Measurements from ENCODE around the gene FBXO44.
A peak's percentile ranks its signal among the peaks of the same experiment; 100 is the strongest.

The FBXO44 gene

DNA sequence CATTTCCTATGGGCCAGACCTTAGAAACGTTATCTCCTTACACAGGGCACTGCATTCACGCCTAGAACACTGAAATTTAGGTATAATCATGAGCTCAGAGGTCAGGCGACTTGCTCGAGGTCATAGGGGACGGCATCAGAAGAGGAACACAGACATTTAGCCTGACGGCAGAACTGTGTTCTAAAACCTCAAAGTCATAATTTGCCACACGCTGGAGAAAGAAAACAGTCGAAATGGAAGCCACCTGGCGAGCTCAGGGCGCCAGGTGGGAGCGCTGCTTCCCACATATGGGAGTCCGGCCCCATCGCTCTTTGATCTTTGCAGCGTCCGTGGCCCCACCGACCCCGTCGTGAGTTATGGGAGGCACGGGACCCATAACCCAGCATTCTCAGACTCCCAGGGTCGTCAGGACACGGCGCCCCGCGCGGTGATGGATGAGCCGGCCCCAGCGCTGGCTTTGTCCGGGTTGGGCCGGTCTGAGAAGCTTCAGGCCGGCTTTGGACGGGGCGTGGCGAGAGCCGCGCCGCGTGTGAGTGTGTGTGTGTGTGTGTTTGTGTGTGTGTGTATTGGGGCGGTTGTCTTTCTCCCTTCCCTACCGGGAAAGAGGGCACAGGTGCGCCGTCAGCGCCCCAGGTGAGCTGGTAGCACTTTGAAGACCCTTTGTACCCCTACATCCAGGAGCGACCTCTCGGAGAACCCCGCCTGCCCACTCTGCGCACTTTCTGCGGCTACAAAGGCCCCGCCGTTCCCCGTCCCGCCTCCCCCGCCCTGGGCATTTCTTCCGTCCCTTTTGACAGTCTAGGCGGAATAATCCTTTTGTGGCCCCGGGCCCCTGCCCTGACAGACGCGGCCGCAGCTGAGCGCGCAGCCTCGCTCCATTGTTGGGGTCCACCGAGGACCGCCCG lies 36.0 kb downstream of the FBXO44 start:
- no peak for DNase-seq (ENCODE audit: low read depth)

- no peak for DNase-seq (ENCODE audit: low read depth)
Measured at GRCh38 chr1:11691302-11691914, 36.7 kb downstream of the FBXO44 start, which contains the start of gene DRAXIN. Gene DRAXIN (plus strand): TSS chr1:11691710. CDS start chr1:11706259, 14,549 bp downstream.

DNA sequence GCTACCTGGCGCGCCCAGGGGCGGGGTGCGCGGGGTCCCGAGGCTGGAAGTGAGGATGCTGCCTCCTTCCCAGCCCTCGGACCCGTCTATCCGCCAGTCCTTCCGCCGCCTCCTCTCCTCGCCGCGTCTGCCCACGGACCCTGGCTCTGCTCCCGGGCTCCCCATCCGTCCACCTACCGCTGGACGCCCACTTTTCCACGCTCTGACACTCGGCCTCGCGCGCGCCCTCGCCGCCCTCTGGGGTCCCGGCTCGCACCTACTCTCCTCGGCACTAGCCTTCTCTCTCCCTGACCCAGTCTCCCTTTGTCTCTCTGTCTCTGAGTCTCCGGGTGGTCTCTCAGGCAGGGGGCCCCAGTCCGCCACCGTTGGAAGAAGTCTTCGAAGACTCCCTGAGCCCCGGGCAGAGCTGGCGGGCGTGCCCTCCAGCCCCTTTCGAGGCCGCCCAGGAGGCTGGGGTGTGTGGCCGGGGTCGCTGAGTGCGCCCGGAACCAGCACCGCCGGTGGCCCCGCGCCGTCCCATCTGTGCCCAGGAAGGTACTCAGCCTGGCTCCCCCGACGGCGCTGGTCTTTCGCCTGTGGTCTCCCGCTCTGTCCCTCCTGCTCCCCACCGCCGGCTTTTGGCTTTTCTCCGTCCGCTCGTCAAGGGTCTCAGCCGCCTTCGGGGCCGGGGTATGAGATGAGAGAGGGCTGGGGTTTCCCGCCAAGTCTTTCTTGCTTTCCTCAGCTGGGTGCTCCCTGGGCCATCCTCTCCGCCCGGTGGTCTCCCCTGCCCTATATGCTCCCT lies 37.4 kb downstream of the FBXO44 start:
- DNase-seq (ENCODE audit: low read depth), result no peak

- DNase-seq (ENCODE audit: low read depth), result peak; percentile 19
Measured at GRCh38 chr1:11693024-11693590, 38.4 kb downstream of the FBXO44 start.

- no peak for DNase-seq (ENCODE audit: low read depth)
Measured at GRCh38 chr1:11693917-11694316, 39.2 kb downstream of the FBXO44 start.

GRCh38 chr1:11695861-11696260 lies 41.2 kb downstream of the FBXO44 start:
- DNase-seq (ENCODE audit: low read depth), result no peak

DNA sequence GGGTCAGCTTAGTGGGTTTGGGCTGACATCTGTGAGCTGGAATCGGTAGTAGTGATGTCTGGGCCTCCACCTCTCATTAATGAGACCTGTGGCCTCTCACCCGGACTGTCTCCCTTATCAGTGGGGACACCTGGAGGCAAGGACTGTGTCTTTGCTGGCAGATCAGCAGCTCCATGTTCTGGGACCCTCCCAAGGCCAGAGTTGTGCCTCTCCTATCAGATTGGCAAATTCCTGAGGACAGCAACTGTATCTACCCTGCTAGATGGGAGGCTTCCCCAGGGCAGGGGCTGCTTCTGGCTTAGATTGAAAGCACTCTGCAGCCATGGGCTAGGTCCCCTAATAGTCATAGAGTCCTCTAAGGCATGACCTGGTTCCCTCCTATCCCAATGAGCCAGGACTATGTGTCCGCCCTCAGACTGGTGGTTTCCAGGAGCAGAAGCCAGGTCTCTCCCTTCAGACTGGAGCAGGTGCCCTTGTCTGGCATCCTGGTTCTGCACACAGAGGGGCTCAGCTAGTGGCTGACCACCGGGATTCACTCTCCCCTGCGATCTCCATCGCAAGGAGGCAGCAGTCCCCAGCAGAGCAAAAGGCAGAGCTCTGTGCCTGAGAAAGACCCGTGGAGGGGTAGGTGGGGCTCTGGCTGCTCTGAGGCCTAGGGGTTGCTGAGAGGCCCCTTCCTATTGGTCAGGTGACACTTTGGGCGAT lies 42.7 kb downstream of the FBXO44 start:
- no peak for DNase-seq (ENCODE audit: low read depth)

DNA sequence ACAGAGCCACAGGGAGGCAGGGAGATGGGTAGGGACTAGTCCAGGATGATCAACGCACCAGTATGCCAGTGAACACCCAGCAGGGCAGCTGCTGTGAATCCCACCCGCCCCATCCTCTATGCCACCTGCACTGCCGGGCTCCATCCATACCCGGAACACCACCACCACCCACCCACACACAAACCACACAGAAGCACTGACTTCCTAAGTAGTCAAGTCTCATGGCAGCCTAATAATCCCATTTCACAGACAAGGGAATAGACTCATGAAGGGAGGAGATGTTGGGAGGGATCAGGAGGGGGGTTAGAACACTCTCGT lies 43.2 kb downstream of the FBXO44 start:
- DNase-seq (ENCODE audit: low read depth), result no peak

- DNase-seq (ENCODE audit: low read depth), result no peak
Measured at GRCh38 chr1:11700601-11701467, 46.2 kb downstream of the FBXO44 start.

- no peak for DNase-seq (ENCODE audit: low read depth)
Measured at GRCh38 chr1:11701551-11701961, 46.9 kb downstream of the FBXO44 start.

DNA sequence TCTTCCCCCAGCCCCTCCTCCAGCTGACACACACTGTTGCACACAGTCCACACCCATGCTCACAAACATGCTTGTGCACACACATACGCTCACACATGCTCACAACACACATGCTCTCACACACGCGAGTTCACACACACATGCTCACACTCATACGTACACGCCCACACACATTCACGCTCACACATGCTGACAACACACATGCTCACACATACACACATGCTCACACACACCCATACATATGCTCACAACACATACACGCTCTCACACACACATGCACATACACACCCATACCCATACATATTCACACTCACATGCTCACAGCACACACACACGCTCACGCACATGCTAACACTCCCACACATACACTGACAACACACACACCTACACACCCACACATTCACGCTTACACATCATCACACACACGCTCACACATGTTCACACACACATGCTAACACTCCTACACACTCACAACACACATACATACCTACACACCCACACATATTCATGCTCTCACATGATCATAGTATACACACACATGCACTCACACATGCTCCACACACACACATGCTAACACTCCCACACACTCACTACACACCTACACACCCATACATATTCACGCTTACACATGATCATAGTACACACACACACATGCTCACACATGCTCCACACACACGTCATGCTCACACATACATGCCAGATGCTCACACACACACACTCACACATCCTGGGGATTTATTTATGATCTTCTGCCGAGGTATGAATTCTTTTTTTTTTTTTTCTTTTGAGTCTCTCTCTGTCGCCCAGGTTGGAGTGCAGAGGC lies 47.5 kb downstream of the FBXO44 start:
- DNase-seq (ENCODE audit: low read depth), result no peak

GRCh38 chr1:11703357-11704193 lies 48.9 kb downstream of the FBXO44 start:
- DNase-seq (ENCODE audit: low read depth), result no peak

GRCh38 chr1:11704194-11704529 lies 49.5 kb downstream of the FBXO44 start:
- no peak for DNase-seq (ENCODE audit: low read depth)

- no peak for DNase-seq (ENCODE audit: low read depth)
Measured at GRCh38 chr1:11704691-11705475, 50.2 kb downstream of the FBXO44 start.

DNA sequence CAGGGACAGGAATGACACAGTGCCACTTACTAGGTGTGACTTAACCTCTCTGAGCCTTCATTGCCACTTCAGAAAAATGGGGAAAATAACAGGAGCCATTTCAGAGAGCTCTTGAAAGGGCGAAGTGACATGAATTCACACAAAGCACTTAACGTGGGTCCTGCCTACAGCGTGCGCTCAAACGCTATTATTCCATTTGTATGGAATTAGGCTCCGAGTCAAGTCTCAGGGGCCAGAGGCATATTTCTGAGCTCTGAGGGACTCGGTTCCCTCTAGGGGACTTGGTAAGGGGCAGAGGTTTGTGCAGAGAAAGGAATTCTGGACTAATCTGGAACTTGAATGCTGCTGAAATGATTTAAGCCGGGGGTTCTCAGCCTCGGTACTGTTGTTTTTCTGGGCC lies 50.9 kb downstream of the FBXO44 start:
- DNase-seq (ENCODE audit: low read depth), result no peak

DNA sequence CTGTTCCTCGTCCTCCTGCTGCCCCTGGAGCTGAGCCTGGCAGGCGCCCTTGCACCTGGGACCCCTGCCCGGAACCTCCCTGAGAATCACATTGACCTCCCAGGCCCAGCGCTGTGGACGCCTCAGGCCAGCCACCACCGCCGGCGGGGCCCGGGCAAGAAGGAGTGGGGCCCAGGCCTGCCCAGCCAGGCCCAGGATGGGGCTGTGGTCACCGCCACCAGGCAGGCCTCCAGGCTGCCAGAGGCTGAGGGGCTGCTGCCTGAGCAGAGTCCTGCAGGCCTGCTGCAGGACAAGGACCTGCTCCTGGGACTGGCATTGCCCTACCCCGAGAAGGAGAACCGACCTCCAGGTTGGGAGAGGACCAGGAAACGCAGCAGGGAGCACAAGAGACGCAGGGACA lies 51.6 kb downstream of the FBXO44 start:
- DNase-seq (ENCODE audit: low read depth), result no peak

DNA sequence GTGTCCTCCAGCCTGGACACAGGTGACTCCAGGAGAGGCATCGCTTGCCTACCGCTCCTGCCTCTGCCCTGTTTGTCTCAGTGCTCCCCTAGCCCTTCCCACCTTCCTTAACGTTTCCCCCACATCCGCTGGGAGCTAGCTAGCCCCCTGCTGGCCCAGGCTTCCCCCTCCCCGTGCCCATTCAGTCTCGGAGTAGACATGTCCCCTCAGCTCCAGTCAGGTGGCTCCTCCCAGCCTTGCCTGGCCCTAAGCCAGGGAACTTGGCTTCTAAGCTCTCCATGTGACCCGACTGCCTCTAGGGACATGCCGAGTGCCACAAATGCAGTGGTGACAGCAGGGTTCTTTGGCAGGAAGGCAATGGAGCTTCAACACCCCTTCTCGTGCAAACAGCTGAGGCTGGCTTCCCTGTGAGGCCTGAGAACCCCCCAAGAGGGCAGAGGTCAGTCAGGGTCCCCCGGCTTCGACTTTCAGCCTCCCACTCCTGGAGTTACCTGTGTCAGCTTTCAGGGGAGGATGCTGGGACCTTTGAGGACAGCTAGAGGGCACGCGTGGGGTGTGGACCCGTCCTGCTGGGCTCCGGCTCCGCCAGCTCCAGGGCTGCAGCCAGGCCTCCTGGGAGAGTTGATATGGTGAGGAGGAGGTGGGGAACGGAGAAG lies 53.1 kb downstream of the FBXO44 start:
- no peak for DNase-seq (ENCODE audit: low read depth)

Measured in activated T-helper 9 cell treated with anti-CD3 and anti-CD28 coated beads, Interleukin-2, amount 50 U/mL, for 16 hours (primary cell).